CD4-positive, alpha-beta T cell treated with Interleukin-6 at 100 ng/mL for 8 hours (primary cell): ENCODE results near the gene DDX46.
"Not testable (repeated sequence)": the region's sequence is repeated elsewhere in the genome, so short reads cannot be mapped to it uniquely, and the experiment has no call there.

Source experiments
- DNase-seq: peaks from one replicate; pipeline ENCODE4 v3.0.0-alpha.2; 2020; ENCODE audit warnings: mixed read lengths, low spot score

The DDX46 gene

DNA sequence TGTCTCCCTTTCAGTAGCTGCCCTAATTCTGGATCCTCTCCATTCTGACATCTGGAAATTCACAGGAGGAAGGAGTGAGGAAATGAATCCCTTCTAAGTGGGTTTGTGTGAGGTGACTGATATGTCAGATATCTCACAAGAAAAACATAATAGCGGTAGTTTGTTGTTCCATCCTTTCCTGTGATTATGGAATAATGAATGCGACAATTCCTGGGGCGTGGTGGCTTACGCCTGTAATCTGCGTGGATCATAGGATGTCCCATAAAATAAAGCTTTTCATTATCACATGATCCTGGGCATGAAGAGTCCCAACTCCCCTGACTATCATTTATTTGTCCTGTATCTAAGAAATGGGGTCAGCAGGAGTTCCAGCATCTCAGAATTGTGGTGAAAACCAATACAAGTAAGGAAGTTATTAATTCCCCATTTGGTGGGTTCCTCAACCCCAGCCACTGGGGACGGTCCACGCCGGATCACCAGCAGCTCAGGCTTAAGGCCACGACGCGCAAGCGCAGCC lies 86.8 kb downstream of the DDX46 start:
- no peak for DNase-seq

DNA sequence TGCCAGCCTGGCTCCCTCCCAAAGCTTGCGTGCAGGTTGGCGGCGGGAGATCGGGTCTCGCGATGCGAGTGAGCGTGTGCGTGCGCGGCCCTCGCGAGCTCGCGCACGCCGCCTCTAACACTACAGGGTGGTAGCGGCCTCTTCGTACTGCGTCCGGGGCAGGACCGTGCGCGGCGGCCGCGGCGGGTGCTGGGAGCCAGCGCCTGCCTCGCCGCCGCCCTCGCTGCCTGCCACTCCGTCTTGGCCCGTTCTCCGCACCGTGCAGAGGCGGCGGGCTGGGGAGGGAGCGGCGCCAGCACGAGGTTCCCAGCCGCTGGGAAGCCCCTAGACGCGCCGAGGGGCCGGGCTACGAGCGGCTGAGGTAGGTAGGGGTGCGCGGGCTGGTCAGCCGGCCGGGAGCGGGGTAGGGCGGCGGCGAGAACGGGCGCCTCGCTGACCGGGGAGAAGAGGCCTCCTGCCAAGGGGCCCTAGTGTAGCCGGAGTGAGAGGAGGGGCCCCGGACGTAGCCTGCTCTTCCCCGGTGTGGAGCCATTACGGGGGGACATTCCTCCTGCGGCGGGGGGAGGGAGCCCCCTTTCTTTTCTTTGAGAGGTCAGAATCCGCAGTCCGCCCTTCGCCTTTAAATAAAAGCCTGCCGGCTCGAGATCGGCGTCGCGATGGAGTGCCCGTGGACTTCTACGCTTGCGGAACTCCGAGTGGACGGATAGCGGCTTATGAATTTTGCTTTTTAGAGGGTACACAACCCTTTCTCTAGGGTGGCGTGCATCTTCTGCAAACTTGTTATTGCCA lies 87.5 kb downstream of the DDX46 start, which contains the start of gene C5orf24:
TSS of gene C5orf24 (plus strand) at position 117 of the 789 bp plus-strand sequence. CDS start 8,933 bp downstream, outside the sequence.
- DNase-seq: peak; percentile 92

DNA sequence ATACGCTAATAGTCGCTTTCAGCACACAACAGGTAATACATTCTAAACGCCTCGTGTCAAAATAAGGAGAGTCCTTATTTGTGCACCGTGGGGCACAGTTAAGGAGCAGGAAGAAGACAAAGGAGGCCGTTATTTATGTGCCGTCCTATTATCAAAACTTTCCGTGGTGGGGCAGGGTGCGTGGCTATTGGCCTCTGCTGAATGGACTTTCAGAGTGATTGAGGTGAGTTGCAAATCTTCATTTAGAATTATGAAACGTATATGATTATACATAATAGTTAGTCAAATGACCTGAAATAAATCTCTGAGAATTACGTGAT lies 88.0 kb downstream of the DDX46 start:
- no peak for DNase-seq

DNA sequence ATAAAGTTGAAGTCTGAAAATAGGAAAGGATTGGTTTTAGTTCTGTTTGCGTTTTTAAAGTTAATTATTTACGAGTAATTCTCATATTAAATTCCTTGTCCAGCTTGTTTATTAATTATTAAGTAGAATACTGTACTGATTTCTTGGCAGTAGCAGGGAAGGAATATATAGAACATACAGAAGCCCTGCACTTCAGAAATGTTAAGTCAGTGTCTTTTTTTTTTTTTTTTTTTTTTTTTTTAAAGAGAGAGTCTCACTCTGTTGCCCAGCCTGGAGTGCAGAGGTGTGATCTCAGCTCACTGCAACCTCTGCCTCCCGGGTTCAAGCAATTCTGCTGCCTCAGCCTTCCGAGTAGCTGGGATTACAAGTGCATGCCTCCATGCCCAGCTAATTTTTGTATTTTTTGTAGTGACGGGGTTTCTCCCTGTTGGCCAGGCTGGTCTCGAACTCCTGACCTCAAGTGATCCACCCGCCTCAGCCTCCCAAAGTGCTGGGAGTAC lies 90.9 kb downstream of the DDX46 start:
- not testable (repeated sequence) for DNase-seq

DNA sequence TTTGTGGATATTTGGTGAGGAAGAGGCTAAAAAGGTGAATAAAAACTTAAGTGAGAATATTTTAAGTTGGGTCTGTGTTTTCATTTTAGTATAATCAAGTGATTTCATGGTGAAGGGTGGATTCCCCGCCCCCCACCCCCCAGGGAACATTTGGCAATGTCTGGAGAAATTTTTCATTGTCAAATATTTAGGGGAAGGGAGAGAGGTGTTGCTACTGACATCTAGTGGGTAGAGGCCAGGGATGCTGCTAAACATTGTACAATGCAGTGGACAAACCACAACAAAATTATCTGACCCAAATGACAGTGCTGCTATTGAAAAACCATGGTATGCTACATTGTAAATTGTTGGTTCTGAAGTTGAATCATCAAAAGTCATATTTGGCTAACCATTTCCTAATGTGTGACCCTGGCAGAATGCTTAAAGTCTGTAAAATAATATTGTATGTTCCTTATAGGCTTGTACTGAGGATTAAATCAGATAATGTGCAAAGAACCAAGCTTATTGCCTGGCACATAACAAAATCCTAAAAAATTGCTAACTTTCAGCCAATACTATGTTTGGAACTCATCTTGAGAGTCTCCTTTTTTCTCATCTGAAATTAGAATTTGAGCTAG lies 92.8 kb downstream of the DDX46 start:
- no peak for DNase-seq

DNA sequence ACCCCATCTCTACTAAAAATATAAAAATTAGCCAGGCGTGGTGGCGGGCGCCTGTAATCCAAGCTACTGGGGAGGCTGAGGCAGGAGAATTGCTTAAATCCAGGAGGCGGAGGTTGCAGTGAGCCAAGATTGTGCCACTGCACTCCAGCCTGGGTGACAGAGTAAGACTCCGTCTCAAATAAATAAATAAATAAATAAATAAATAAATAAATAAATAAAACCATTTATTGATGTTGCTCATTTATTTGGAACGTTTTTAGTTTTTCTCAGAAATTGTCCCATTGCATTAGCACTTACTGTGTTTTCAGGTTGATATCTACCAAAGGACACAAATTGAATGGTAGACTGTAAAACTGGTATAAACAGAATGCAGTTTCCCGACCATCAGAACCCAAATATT lies 97.9 kb downstream of the DDX46 start:
- DNase-seq: not testable (repeated sequence)

DNA sequence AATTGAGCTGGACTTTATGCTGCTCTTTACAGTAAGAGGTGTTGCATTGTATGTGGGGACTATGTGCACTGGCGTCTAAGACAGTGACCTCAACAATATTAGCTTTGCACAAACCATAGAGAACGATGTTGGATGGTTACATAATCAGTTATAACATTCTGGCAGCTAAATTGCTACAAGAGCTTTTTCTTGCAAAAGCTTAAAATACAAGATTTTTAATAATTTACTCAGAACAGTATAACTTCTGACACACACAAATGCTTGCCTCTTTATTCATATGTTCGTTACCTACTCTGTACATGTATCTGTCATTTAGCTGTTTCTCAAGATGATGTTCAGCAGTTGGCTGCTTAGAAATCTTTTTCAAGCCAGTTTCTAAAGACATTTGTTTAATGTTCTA lies 98.8 kb downstream of the DDX46 start:
- no peak for DNase-seq

DNA sequence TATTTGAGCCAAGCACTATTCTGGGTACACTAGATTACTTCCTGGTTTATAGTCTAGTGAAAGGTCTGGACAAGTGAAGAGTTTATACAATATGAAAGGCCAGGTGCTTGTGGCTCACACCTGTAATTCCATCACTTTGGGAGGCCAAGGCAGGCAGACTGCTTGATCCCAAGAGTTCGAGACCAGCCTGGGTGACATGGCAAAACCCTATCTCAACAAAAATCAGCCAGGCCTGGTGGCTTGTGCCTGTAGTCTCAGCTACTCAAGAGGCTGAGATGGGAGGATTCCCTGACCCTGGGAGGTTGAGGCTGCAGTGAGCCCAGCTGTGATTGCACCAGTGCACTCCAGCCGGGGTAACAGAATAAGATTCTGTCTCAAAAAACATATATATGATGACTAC lies 106.1 kb downstream of the DDX46 start:
- no peak for DNase-seq

DNA sequence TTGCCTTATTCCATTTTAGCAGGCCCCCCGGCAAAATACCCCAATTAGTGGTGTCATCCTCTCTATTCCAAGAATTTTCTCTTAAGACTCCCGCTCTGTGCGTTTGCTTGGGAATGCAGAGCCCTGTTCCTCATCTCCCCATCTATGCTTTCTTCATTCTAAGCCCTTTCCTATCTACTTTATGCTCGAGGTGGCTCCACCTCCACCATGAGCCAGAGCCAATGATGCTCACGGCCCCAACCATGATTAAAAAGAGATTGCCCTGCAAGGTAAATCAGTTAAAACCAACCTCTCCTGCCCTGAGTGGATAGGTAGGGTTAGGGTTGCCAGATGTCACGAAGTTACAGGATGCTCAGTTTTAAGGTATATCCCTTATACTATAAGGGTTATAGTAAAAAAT lies 114.9 kb downstream of the DDX46 start:
- no peak for DNase-seq

DNA sequence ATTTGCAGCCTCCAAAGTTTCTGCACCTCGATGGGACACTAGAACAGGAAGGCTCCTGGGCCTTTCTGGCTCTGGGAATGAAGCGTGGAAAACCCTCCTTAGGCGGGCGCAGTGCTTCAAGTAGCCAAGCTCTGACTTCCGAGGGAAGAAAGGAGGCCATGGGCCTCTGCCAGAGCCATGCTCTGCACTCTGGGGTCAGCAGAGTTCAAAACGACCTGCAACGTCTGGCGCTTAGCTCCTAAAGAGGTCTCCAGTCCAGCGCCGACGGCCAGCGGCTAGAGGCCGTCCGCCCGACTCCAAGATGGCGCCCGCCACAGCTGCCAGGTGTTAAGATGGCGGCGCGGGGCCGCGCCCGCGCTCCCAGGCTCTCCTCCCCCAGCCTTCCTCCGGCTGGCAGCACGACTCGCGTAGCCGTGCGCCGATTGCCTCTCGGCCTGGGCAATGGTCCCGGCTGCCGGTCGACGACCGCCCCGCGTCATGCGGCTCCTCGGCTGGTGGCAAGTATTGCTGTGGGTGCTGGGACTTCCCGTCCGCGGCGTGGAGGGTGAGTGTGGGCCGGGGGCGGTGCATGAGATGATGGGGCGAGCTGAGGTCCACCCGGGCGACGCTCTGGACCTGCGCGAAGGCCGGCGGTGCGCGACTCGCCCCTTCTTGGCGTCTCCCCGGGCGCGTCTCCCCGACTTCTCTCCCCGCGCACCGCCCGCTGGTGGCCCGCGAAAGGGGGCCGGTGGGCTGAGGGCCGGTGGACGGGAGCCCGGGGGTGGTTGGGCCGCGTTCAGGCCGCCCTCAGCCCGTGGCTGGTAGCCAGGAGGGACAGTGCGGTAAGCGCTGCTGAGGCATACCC lies 115.6 kb downstream of the DDX46 start, which contains the start of gene TXNDC15:
TSS of gene TXNDC15 (plus strand) at position 385 of the 844 bp plus-strand sequence. CDS start at position 442, 57 bp downstream.
- peak; percentile 71 for DNase-seq

DNA sequence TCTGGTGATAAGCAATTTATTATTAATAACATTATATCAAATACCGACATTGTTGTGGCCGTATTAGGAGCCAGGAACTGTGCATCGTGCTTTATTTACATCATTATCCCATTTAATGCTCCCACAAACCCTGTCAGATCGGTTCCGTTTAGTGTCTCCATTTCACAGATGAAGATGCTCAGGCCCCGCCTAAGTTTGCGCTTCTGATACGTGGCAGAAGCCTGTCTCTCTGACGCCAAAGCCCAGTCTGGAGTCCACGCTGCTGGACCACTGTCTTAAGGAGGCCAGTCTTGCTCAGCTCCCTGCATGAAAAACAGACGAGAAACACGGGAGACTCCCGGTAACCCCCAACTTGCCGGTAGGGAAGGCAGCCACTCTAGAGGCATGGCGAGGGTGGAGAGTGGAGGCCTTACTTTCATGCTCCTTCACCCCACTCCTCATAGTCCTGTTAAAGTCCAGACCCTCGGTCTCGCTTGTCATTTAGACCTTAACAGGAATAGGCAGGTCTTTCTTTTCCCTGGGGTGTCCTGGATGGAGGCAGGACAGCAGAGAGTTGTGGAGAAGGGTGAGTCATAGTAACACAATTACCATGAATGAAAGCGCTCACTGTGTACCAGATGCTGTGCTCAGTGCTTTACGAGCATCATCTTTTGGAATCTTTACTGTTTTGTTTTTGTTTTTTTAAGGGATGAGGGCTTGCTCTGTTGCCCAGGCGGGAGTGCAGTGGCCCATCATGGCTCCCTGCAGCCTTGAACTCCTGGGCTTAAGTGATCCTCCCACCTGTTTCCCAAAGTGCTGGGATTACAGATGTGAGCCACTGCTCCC lies 116.5 kb downstream of the DDX46 start:
- peak; percentile 12 for DNase-seq

DNA sequence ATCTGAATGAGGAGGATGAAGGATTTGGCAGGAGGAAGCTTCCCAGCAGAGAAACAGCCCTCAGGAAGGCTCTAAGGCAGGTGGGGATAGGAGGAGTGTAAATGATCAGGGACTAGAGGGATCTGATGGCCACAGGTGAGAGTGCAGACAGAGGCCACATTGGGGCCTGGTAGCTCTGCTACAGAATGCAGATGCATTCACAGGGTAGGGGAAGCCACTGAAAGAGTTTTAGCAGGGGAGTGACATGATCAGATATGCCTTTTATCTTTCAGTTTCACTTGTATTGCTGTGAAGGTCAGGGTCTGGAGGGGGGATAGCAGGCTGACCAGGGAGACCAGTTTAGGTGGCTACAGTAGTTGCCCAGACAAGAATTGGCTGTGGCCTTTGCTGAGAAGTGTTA lies 118.6 kb downstream of the DDX46 start:
- no peak for DNase-seq

DNA sequence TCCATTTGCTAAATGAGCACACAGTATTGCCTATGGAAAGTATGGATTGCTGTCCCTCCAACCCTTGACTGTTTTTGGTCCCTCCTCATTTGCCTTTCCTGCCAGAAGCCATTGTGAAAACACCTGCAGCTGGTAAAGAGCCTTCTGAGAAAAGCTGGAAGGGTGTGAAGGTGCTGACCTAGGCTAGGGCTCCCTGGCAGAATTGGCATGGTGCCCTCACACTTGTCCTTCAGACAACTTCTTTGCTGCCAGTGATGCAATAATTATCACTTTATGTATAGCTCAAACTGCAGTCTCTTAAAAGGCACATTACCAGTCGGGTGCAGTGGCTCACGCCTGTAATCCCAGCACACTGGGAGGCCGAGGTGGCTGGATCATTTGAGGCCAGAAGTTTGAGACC lies 119.8 kb downstream of the DDX46 start:
- DNase-seq: no peak

DNA sequence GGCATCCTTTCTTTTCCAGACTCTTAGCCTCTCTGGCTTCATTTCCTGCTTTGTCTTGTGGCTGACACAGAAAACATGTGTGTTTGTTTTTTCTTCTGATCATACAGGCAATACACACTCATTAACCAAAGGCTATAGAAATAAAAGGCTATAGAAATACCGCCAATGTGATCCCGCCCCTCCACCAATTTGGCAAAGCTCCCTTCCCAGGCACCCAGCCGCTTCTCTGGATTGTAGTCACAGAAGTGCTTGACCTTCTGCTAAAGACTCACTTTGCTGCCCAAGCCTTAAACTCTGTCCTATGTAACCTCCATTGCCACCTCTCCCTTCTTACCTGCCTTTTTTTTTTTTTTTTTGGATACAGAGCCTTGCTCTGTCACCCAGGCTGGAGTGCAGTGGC lies 120.9 kb downstream of the DDX46 start:
- no peak for DNase-seq
